Heart left ventricle (tissue), 13 donors: ENCODE measurements around the gene GOLPH3L.

Experiments
- CTCF ChIP-seq, 12 donors: fragments of 200-600 bp; sonication (generic) in 4 of 12; IDR thresholded peaks; one replicate each; pipeline versions ENCODE4 v1.5.0 to v1.8.0; 2018 to 2022; ENCODE audit warnings: antibody characterized with exemption in 12 of 12, mild to moderate bottlenecking in 5 of 12
- POLR2A ChIP-seq, 2 donors: fragments of 450-650 bp; IDR thresholded peaks; one replicate each; pipeline ENCODE4 v1.6.1; 2017; ENCODE audit warnings: antibody characterized with exemption in 2 of 2, mild to moderate bottlenecking in 2 of 2, moderate library complexity in 2 of 2
- donor health status: ischemic (EF 13 %, LVEDD 7.1; RV severe dilation, severe dysfunction).
- donor health status: DM: no; HTN: yes; CAD: no.
- donor health status: DM: no; HTN: no; CAD: no.
- donor health status: ischemic (EF 25% LVEDD 6.9; RV normal size, moderate dysfunction).
- donor health status: ischemic (EF 25% LVEDD 5.7; RV mildly dilated, moderate dysfunction).
- donor health status: ischemic (EF 35%, LVEDD 5.7; RV mildly dilated, moderate dysfunction).
- donor health status: nonischemic (EF 11% LVEDD 7.7; RV severe dilation, severe dysfunction).
- donor health status: DM: yes; HTN: yes; CAD: no.
- donor health status: PGD.
- donor health status: ischemic (EF 29% LVEDD 5.4; RV normal size, mild dysfunction).
- donor health status: nonischemic (EF 23%, LVEDD 6.1; RV moderate dilation, normal function).

DNA sequence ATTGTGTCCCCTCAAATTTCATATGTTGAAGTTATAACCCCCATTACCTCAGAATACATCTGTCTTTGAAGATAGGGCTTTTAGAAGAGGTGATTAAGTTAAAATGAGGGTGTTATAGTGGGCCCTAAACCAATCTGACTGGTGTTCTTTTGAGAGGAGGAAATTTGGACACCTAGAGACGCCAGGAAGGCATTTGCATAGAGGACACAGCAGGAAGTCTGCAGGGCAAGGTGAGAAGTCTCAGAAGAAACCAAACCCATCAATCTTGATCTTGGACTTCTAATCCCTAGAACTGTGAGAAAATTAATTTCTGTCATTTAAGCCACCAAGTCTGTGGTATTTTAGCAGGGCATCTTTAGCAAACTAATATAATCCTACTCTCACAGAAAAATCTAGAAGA, 13.0 kb downstream of the GOLPH3L start:
- TF ChIP-seq CTCF (IDR thresholded peaks at IDR 0.05): no peak
- TF ChIP-seq POLR2A (IDR thresholded peaks at IDR 0.05): no peak
